Activated CD8-positive, alpha-beta memory T cell treated with anti-CD3 and anti-CD28 coated beads, Interleukin-2, amount 50 U/mL, for 48 hours (primary cell): ENCODE results near the gene GOSR1.
"Not testable (repeated sequence)": the region's sequence is repeated elsewhere in the genome, so short reads cannot be mapped to it uniquely, and the experiment has no call there.

ENCODE experiments used
- DNase-seq: peaks from one replicate; pipeline ENCODE4 v3.0.0-alpha.2; 2020

Gene GOSR1

GRCh38 chr17:30506481-30506880 lies 29.3 kb downstream of the GOSR1 start:
- DNase-seq = no peak

GRCh38 chr17:30513346-30513745 lies 36.1 kb downstream of the GOSR1 start:
- DNase-seq = no peak

GRCh38 chr17:30514895-30515596 lies 37.8 kb downstream of the GOSR1 start:
- no peak for DNase-seq

GRCh38 chr17:30517786-30518185 lies 40.6 kb downstream of the GOSR1 start:
- no peak for DNase-seq

GRCh38 chr17:30519166-30519565 lies 42.0 kb downstream of the GOSR1 start:
- DNase-seq = no peak

- DNase-seq = no peak
These were observed 42.5 kb downstream of the GOSR1 start for GRCh38 chr17:30519707-30520106.

- DNase-seq = no peak
These were observed 43.2 kb downstream of the GOSR1 start for GRCh38 chr17:30520436-30520835.

GRCh38 chr17:30520882-30521281 lies 43.7 kb downstream of the GOSR1 start:
- DNase-seq = no peak

GRCh38 chr17:30521766-30522165 lies 44.6 kb downstream of the GOSR1 start:
- no peak for DNase-seq

GRCh38 chr17:30523236-30523635 lies 46.0 kb downstream of the GOSR1 start:
- not testable (repeated sequence) for DNase-seq

- no peak for DNase-seq
These were observed 47.6 kb downstream of the GOSR1 start for GRCh38 chr17:30524847-30525246.

- DNase-seq = no peak
These were observed 49.2 kb downstream of the GOSR1 start for GRCh38 chr17:30526401-30526800.

GRCh38 chr17:30528701-30529100 lies 51.5 kb downstream of the GOSR1 start:
- DNase-seq = not testable (repeated sequence)

GRCh38 chr17:30530346-30531025 lies 53.3 kb downstream of the GOSR1 start:
- no peak for DNase-seq

- no peak for DNase-seq
These were observed 55.7 kb downstream of the GOSR1 start for GRCh38 chr17:30532871-30533270.

- no peak for DNase-seq
These were observed 57.1 kb downstream of the GOSR1 start for GRCh38 chr17:30534298-30534697.

- no peak for DNase-seq
These were observed 58.0 kb downstream of the GOSR1 start for GRCh38 chr17:30534938-30535921.

GRCh38 chr17:30536846-30537245 lies 59.6 kb downstream of the GOSR1 start:
- DNase-seq = not testable (repeated sequence)

GRCh38 chr17:30537667-30538066 lies 60.5 kb downstream of the GOSR1 start:
- DNase-seq = not testable (repeated sequence)

GRCh38 chr17:30541802-30542201 lies 64.6 kb downstream of the GOSR1 start:
- no peak for DNase-seq

- no peak for DNase-seq
These were observed 66.2 kb downstream of the GOSR1 start for GRCh38 chr17:30543456-30543855.

- DNase-seq = no peak
These were observed 67.8 kb downstream of the GOSR1 start for GRCh38 chr17:30545024-30545423.
